GM19324 (cell line): Measurements from ENCODE around the gene BRI3.
A peak's percentile ranks its signal among the peaks of the same experiment; 100 is the strongest.

ENCODE experiments used
- ATAC-seq: cut with Tn5 transposase; IDR thresholded peaks from one replicate; pipeline ENCODE4 v1.9.1; 2021; ENCODE audit warnings: mild to moderate bottlenecking, moderate library complexity; ENCODE audit not compliant: unreplicated experiment, low FRiP score

The BRI3 gene

GRCh38 chr7:98280791-98281756 lies at the start of gene BRI3:
Gene BRI3, plus strand, starts transcription at chr7:98281686. Its CDS starts 110 bp downstream, at chr7:98281796.
- ATAC-seq, result peak; percentile 81

DNA sequence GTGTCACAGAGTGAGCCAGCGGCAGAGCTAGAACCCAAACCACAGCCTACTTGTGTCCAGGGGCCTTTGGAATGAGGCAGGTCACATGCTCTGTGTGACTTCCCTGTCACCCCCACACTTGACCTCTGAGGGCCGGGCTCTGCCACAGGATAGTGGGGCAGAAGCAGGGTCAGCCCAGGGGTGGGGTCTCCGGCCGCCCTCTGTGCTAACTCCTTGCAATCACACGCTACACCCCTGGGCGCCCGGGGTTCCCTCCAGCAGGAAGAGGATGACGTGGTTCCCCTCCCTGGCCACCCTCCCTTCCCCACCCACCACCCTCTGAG lies 49.3 kb upstream of the BRI3 start:
- no peak for ATAC-seq

- no peak for ATAC-seq
Observed at GRCh38 chr7:98232799-98233198, 48.7 kb upstream of the BRI3 start.

DNA sequence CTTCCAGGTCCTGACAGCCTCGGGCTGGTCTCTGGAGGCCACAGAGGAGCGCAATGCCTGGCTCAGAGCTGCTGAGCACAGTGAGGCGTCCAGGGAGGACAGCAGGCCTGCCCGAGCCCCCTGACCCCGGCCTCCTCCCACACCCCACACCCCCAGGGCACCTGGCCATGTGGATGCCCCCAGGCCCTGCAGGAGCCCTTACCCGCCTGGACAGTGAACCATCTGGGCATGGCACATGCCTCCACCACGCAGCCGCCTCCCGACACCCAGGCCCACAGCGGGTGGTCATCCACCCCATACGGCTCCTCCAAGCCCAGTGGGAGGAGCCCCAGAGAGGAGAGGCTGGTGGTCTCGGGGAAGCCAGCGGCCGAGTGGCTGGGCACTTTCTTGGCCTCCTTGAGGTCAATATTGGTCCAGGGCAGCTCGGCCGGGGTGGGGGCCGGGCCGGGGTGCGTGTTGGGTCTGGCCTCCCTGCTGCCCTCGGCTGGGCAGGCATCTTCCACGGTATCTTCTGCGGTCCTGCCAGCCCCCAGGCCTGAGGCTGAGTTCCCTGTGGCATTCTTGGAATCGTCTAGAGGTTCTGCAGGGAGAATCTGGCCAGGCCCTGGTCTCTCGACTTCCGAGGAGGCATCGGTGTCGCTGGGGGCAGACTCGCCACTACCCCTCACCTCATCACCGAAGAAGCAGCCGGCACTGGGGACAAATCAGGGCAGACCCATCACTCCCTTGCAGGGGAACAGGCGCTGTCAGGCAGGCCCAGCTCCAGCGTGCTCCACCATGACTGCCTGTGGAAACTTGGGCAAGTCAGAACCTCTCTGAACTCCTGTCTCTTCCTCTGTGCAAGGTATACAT lies 48.0 kb upstream of the BRI3 start:
- no peak for ATAC-seq

DNA sequence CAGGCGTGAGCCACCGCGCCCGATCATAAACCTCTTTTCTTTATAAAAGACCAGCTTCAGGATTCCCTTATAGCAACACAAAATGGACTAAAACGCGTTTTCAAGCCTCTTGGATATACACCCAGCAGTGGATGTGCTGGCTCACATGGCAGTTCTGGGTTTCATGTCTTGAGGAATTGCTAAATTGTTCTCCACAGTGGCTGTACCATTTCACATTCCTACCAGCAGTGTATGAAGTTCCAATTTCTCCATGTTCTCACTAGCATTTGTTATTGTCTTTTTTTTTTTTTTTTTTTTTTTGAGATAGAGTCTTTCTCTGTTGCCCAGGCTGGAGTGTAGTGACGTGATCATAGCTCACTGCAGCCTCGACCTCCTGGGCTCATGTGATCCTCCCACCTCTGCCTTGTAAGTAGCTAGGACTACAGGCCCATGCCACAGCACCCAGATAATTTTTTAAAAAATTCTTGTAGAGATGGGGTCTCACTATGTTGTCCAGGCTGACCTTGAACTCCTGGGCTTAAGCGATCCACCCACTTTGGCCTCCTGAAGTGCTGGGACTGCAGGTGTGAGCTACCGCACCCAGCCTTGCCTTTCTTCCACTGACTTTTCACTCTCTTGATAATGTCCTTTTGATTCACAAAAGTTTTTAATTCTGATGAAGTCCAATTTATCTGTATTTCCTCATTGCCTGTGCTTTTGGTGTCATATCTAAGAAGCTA lies 46.9 kb upstream of the BRI3 start:
- ATAC-seq, result no peak

DNA sequence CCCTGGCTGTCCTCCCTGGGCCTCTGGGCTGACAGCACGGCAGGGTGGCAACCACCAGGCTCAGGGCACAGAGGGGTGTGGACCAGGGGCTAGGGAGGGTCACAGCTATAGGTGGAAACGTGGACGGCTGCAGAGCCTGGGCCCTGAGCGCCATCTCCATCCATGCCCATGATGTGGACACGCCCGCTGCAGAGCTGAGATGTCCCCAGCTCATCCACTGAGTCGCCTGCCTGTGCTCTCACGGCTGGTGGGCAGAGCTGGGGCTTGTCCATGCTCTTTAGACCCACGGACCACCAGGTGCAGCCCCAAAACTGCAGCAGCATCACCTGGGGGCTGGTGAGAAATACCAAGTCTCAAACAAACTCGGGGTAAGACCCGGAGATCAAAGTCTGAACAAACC lies 45.6 kb upstream of the BRI3 start:
- ATAC-seq, result no peak

GRCh38 chr7:98236355-98237185 lies 44.9 kb upstream of the BRI3 start:
- ATAC-seq, result no peak

GRCh38 chr7:98238076-98238475 lies 43.4 kb upstream of the BRI3 start:
- no peak for ATAC-seq

- ATAC-seq, result no peak
Observed at GRCh38 chr7:98238976-98239375, 42.5 kb upstream of the BRI3 start.

GRCh38 chr7:98240961-98241673 lies 40.4 kb upstream of the BRI3 start:
- ATAC-seq, result peak; percentile 47

DNA sequence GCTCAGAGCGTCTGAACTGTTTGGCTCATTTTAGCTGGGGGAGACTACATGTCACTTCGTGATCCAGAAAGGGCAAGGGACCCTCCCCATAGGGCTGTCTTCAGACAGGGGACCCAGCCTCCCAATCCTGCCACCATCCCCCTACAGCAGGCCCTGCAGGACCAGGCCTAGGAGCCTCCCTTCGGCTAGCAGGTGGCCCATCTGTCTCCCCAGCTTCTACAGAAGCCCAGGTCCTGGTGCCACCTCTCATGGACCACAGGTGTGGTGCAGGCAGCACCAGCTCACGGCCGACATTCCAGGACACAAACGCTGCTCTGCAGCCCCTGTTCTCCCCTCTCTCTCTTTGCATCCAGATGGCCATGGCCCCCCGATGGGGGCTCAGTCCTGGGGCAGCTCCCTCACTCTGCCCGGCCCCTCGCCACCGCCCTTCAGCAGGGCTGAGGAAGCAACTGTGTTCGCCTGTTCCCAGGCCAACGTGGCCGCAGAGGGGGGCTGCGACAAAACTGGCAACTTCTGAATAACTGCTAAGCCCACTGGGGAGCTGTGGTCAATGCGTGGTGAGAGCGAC lies 39.7 kb upstream of the BRI3 start:
- no peak for ATAC-seq

DNA sequence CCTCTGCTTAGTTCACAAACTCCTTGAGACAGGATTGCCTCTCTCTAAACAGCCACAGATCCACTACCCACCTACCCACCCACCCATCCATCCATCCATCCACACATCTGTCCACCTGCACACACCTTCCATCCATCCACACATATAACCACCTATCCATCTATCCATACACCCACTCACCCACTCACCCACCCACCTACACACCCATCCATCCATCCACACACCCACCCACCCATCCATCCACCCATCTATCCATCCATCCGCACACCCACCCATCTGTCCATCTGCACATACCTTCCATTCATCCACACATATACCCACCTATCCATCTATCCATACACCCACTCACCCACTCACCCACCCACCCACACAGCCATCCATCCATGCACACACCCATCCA lies 39.1 kb upstream of the BRI3 start:
- no peak for ATAC-seq

DNA sequence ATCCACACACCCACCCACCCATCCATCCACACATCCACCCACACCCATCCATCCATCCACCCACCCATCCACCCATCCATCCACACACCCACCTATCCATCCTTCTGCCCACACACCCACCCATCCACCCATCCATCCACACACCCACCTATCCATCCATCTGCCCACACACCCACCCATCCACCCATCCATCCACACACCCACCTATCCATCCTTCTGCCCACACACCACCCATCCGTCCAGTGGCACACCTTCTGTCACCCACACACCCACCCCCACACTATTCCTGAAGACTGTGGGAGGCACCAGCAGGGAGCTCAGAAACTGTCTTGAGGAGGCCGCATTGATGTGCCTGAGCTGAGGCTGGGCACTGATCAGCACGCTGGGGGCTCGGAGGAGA lies 38.6 kb upstream of the BRI3 start:
- ATAC-seq, result no peak

DNA sequence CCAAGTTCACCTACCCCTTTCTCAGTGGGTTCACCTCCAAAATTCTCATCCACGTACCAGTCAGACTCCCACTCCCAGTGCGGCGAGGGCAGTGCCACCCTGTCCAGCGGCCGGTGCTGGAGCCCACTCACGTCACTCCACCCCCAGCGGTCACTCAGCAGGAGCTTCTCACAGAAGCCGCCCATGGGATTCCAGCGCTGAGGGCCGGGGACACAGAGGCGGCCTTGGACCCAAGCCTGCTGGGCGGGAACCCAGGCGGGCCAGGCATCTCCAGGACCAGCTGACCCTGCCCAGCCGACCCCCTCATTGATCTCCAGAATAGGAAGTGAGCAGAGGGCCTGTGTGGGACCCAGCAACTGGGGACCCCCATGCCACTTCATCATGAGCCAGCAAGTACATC lies 36.6 kb upstream of the BRI3 start:
- ATAC-seq, result no peak

GRCh38 chr7:98248156-98248555 lies 33.3 kb upstream of the BRI3 start:
- no peak for ATAC-seq

DNA sequence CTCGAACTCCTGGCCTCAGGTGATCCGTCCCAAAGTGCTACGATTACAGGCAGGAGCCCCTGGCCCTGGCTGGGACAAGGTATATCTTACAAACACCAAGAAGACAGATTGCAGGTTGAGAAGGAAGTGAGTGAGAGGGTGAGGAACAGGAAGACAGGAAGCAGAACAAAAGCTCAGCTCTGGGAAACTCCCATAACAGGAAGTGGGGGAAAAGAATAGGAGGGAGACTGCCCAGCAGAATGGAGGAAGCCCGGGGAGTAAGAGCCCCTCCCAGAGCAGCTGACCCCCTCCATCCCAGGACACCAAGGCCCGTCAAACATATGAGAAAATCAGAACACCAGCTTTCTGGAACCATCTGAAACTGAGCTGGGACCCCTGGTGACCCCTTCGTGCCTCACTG lies 32.4 kb upstream of the BRI3 start:
- no peak for ATAC-seq

DNA sequence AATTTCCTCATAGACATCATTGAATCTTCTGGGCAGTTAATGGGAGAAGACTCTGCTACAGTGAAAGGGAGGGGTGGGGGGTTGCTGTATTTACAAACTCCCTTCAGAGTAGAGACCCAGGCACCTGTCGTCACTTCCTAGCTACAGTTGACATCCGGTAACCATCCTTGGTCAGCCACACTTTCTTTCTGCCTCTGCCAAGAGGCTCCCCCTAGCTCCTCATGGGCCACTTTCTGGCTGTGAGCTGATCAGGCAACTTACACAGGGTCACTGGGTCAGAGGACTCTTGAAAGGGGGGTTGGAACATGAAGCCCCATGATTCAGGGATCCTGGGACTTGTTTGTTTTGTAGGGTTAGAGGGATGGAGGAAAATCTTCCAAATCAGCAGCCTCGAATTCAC lies 30.7 kb upstream of the BRI3 start:
- no peak for ATAC-seq

DNA sequence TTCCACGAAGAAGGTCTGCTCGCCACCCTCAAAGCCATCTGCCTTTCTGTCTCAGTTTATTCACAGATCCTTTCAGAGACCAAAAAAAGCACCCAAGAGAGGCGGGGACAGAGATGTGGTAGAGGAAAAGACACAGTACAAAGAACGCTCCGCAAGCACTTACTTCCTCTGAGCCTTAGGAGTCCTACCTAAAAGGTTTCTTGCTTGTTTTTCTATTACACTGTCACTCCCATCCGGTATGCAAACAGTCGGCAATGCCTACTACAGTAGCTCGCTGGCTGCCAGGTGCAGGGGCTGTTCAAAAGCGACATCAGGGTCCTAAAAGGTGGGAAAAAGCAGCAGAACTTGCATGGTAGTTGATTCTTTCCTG lies 30.3 kb upstream of the BRI3 start:
- ATAC-seq, result peak; percentile 7
